Measurements from ENCODE around the gene ZNF513.

DNA sequence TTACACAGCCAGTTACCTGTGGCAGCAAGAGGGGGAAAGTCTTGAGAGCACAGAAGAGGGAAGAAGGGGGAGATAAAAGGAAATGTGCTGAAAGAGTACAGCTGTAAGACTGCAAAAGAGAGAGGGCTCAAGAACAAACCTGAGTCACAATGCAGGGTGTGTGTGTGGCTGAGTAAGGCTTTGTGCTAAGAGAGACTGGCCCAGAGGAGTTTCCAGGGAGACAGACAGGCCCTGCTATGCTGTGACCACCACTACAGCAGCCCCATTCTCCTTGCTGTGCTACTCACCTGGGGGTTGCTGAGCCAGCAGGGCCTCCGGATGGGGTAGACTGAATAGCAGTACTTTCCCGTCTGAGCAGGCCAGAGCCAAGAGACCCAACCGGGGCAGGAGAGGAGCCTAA is 45.2 kb downstream of the ZNF513 start:
- TF ChIP-seq CTCF (IDR thresholded peaks at IDR 0.05) (no peak), RNF2 (IDR thresholded peaks at IDR 0.05; ENCODE audit: borderline replicate concordance, low read depth) (no peak), RFX5 (IDR thresholded peaks at IDR 0.05) (no peak), EP300 (IDR thresholded peaks at IDR 0.05) (no peak), BHLHE40 (IDR thresholded peaks at IDR 0.05; ENCODE audit: low read depth, low read length) (no peak), MAFK (IDR thresholded peaks at IDR 0.05; ENCODE audit: partially characterized antibody) (no peak), SMC3 (IDR thresholded peaks at IDR 0.05) (no peak)

Measured in A549 (cell line).